ENCODE results near the gene COL4A1. TPM values are rescaled to one million over a fixed set of nuclear protein-coding genes. Genes with fewer than 3 reads are reported as not detected.

Gene COL4A1
- 0.12 TPM in 1 of 2 replicates, not detected in the other for total RNA-seq (2022)
- Bru-seq, nascent RNA, result percentile 4 among the genes with signal in this experiment
- percentile 2 among the genes with signal in this experiment for BruChase-seq, experiment 1, labeled RNA remaining after a 6-hour chase
- BruChase-seq, experiment 2, labeled RNA remaining after a 2-hour chase, result percentile 5 among the genes with signal in this experiment
- long read RNA-seq, result 0 reads

DNA sequence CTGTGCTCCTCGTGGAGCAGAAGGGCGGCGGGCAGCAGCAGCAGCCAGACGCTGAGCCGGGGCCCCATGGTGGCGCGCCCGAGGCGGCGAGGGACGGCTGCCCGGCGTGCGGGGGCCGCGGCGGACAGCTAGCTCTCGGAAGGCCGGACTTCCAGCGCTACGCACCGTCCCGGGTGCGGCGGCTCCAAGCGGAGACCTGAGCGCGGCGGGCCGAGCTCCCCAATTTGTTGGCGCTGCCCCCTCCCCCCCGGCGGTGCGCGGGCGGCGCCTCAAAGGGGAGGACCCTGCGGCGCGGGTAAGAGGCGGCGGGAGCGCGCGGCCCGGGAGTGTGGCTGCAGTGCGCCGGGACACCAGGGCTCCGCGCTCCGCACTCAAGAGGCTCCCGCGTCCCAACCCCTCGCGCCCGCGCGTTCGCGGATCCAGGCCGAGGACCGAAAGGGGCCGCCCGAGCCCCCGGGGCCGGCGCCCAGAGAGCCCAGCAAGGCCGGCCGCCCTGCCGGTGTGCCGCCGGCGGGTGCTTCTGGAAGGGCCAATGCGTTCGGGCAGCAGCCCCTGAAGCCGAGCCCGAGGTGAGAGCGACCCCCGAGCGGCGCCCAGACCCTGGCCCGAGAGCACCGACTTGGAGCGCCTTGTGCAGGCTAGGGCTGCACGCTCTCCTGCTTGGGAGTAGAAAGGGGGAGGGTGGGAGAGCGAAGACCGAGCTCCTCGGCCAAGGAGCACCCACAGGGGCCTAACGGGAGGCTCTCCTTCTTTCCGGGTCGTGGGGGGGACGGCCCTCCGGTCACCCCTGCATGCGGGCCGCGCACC is at the start of gene COL4A1, which contains the start of gene COL4A2:
Gene COL4A1 (minus strand): TSS at position 198 of the 807 bp plus-strand sequence. CDS start 130 bp downstream, at position 68.
Gene COL4A2 (plus strand): TSS at position 325 of the 807 bp plus-strand sequence. CDS start 620 bp downstream, outside the sequence.
- no peaks in the 10 kb centered on the region for H3K27me3 Mint-ChIP-seq (ENCODE audit: unreplicated experiment)
- H3K4me3 Mint-ChIP-seq (ENCODE audit: low read depth, unreplicated experiment), result no peak within 1 kb of the TSS
- no peak within 1 kb of the TSS for H3K27ac Mint-ChIP-seq (ENCODE audit: unreplicated experiment)
- H3K36me3 Mint-ChIP-seq (ENCODE audit: insufficient read depth, unreplicated experiment), result no peaks in the 10 kb centered on the region
- intact Hi-C loops (cut with micrococcal nuclease; ENCODE audit: unreplicated experiment), result no loop called here
- TF ChIP-seq, protein P1, sequence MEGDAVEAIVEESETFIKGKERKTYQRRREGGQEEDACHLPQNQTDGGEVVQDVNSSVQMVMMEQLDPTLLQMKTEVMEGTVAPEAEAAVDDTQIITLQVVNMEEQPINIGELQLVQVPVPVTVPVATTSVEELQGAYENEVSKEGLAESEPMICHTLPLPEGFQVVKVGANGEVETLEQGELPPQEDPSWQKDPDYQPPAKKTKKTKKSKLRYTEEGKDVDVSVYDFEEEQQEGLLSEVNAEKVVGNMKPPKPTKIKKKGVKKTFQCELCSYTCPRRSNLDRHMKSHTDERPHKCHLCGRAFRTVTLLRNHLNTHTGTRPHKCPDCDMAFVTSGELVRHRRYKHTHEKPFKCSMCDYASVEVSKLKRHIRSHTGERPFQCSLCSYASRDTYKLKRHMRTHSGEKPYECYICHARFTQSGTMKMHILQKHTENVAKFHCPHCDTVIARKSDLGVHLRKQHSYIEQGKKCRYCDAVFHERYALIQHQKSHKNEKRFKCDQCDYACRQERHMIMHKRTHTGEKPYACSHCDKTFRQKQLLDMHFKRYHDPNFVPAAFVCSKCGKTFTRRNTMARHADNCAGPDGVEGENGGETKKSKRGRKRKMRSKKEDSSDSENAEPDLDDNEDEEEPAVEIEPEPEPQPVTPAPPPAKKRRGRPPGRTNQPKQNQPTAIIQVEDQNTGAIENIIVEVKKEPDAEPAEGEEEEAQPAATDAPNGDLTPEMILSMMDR (IDR thresholded peaks at IDR 0.05; ENCODE audit: unreplicated experiment), result no peak
- peaks cover 2% of the 10 kb centered on the region for H3K9me3 Mint-ChIP-seq (ENCODE audit: low read depth, unreplicated experiment)
- CTCF ChIA-PET, result no interaction called here
- BruUV-seq (replicated peaks), result no TSS peak
- H3K4me1 Mint-ChIP-seq (ENCODE audit: low read depth, unreplicated experiment), result peaks cover 2% of the 10 kb centered on the region
- DNase-seq, result no peak

DNA sequence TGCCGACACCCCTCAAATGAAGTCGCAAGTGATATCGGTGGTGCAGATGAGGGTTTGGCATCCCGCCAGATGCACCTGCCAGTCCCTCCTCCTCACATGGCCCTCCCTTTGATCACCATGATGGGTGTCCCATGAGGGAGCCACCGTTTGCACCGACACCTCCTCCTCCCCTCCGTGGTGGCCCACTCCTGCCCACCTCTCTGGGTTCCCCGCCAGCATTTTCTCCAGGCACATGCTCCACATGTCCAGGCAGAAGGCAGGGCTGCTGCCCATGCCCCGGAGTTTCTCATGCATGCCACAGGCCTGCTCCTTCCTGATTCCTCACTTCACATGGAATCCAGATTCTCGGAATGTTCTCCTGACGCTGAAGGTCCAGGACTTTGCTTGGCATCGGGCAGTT is 49.4 kb upstream of the COL4A1 start:
- CTCF ChIA-PET, result no interaction called here
- no peaks in the 10 kb centered on the region for H3K4me1 Mint-ChIP-seq (ENCODE audit: low read depth, unreplicated experiment)
- TF ChIP-seq, protein P1 (IDR thresholded peaks at IDR 0.05; ENCODE audit: unreplicated experiment), result no peak

DNA sequence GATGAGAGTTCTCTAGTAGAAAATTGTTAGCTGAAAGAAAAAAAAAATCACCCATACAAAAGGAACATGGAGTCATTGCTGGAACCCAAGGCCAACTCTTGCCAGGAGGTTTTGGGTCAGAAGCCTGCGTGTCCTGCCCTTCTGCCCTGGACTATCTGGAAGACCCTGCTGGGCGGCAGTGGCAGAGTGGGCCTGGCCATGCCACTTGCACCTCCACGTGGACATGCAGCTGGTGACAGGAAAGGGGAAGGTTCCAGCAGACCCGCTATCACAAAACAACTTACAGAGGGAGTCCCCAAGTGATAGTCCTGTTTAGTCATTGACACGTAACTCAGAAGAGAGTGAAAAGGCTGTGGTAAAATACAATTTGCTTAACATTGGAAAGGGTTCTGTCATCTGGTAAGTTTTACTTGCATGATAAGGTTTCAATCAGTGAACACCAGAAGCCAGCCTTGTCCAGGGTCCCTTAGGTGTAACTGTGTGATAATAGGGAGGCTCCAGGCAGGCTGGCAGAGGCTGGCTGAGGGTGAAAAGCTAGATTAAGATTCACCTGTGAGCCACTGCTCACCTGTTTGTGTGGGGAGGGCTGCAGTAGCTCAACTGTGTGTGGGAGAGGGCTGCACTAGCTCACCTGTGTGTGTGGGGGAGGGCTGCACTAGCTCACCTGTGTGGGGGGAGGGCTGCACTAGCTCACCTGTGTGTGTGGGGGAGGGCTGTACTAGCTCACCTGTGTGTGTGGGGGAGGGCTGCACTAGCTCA is 47.9 kb upstream of the COL4A1 start:
- Mint-ChIP-seq H3K27ac (ENCODE audit: unreplicated experiment) (no peak overlapping the region), H3K4me3 (ENCODE audit: low read depth, unreplicated experiment) (no peak overlapping the region), H3K36me3 (ENCODE audit: insufficient read depth, unreplicated experiment) (no peaks in the 10 kb centered on the region), H3K4me1 (ENCODE audit: low read depth, unreplicated experiment) (no peaks in the 10 kb centered on the region), H3K9me3 (ENCODE audit: low read depth, unreplicated experiment) (no peaks in the 10 kb centered on the region), H3K27me3 (ENCODE audit: unreplicated experiment) (no peaks in the 10 kb centered on the region)
- intact Hi-C loops (cut with micrococcal nuclease; ENCODE audit: unreplicated experiment), result no loop called here
- DNase-seq, result no peak
- TF ChIP-seq, protein P1 (IDR thresholded peaks at IDR 0.05; ENCODE audit: unreplicated experiment), result no peak
- no TSS peak for BruUV-seq (replicated peaks)
- CTCF ChIA-PET, result no interaction called here

More for the DNA sequence above, 49.4 kb upstream of the COL4A1 start:
- H3K4me3 Mint-ChIP-seq (ENCODE audit: low read depth, unreplicated experiment), result no peak overlapping the region
- no peak overlapping the region for H3K27ac Mint-ChIP-seq (ENCODE audit: unreplicated experiment)
- intact Hi-C loops (cut with micrococcal nuclease; ENCODE audit: unreplicated experiment), result no loop called here
- H3K27me3 Mint-ChIP-seq (ENCODE audit: unreplicated experiment), result no peaks in the 10 kb centered on the region
- DNase-seq, result no peak
- no TSS peak for BruUV-seq (replicated peaks)
- H3K9me3 Mint-ChIP-seq (ENCODE audit: low read depth, unreplicated experiment), result no peaks in the 10 kb centered on the region
- H3K36me3 Mint-ChIP-seq (ENCODE audit: insufficient read depth, unreplicated experiment), result no peaks in the 10 kb centered on the region

DNA sequence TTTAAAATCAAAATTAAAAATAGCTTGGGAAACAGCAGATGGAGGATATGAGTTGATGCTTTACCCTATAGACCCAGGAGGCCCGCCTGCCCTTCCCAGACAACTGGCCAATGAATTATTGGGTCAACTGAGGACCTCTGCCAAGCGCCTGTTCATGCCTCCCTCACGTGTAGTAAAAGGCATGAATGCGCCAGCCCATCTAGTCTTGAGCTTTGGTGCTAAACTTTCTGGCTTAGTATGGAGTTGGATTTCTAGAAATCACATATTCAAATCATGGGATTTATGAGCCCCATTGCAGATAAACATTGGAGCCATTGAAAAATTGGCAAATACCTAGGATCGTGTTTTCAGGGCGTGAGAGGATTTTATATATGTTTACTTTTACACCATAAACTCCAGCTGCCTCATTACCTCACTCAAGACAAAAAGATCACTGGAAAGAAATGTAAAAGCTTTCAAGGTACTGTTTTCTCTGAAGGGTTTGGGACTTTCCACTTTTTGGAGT is 47.2 kb upstream of the COL4A1 start:
- Mint-ChIP-seq H3K9me3 (ENCODE audit: low read depth, unreplicated experiment) (no peaks in the 10 kb centered on the region), H3K27me3 (ENCODE audit: unreplicated experiment) (no peaks in the 10 kb centered on the region), H3K4me1 (ENCODE audit: low read depth, unreplicated experiment) (no peaks in the 10 kb centered on the region), H3K36me3 (ENCODE audit: insufficient read depth, unreplicated experiment) (no peaks in the 10 kb centered on the region), H3K27ac (ENCODE audit: unreplicated experiment) (no peak overlapping the region), H3K4me3 (ENCODE audit: low read depth, unreplicated experiment) (no peak overlapping the region)
- CTCF ChIA-PET, result no interaction called here
- TF ChIP-seq, protein P1 (IDR thresholded peaks at IDR 0.05; ENCODE audit: unreplicated experiment), result no peak
- DNase-seq, result no peak
- intact Hi-C loops (cut with micrococcal nuclease; ENCODE audit: unreplicated experiment), result no loop called here
- no TSS peak for BruUV-seq (replicated peaks)

Measured in Calu3 (cell line).